NCI-H1092 (cell line): ENCODE data around the gene TSPAN4.

Experiments
- DNase-seq: peaks from one replicate; lab custom pipeline; 2025; lab: John Stamatoyannopoulos, UW

Gene TSPAN4

DNA sequence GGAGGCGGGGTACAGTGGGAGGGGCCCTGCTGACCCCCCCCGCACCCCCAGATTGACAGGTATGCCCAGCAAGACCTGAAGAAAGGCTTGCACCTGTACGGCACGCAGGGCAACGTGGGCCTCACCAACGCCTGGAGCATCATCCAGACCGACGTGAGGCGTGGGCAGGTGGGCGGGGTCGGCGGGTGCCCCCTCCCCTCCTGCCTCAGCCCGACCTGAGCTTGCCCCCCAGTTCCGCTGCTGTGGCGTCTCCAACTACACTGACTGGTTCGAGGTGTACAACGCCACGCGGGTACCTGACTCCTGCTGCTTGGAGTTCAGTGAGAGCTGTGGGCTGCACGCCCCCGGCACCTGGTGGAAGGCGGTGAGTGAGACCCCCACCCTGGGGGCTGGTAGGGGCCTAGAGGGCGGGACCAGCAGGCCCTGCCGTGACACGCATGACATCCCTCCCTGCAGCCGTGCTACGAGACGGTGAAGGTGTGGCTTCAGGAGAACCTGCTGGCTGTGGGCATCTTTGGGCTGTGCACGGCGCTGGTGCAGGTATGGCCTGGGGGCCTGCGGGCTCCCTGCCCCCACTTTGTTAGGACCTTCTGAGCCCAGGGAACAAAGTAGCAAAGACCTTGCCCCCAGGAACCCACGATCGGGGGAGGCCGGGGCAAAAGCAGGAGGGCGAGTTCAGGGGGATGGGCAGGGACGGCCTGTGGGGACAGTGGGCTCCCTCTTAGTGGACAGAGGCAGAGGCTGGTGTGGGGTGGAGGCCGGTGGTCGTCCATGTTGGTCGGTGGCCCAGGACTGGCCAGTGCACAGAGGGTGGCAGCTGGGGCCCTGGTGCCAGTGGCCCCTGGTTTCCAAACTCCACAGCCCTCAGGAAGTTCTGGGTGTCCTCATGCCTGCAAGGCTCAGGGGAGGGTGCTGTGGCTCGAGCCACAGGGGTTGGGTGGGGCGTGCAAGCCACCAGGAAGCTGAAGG, 23.1 kb downstream of the TSPAN4 start:
- DNase-seq, result no peak

DNA sequence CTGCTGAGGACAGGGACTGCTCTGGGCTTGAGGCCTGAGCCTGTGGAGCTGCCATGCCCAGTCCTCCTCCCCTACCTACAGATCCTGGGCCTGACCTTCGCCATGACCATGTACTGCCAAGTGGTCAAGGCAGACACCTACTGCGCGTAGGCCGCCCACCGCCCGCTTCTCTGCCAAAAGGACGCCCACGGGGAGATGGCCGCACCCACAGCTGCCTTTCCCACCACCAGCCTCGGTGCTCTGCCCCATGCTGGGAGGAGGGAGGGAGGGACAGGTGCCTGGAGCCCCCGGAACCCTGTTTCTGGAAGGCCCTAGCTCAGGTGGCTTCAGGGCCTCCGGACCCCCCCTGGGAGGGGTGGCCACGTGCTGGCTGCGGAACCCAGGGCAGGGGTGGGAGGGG, 23.8 kb downstream of the TSPAN4 start:
- no peak for DNase-seq

- DNase-seq, result no peak
Observed at GRCh38 chr11:867856-868358, 25.3 kb downstream of the TSPAN4 start.

DNA sequence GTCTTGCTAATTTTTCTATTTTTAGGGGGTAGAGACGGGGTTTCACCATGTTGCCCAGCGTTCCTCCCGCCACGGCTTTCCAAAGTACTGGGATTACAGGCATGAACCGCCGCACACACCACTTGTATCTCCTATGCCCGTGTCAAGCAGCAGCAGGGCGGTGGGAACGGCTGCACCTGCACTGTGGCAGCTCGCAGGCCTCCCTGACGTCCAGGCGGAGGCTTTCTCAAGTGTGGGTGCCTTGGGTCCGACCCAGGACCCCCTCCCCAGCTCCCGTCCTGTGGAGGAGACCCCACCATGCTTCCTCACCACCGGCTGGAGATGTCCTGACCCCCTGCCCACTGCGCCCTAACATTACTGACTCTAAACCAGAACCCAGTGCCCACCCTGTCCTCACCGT, 25.7 kb downstream of the TSPAN4 start:
- DNase-seq, result no peak

DNA sequence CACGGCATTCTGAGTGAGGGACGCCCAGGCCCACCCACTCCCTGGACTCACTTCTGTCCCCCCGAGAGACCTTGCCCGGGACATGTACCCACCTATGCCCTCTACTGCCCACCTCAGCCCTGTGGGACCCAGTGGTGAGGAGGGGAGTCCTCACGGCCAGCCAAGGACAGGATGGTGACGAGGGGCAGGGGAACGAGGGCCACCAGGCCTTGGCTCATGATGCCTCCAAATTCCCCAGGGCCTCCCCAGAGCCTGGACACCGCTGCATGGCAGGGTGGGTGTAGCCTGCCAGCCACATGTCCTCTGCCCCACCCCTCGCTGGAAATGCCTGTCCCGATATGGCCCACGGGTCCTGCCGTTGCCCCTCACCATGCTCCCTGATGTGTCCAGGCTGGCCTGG, 26.1 kb downstream of the TSPAN4 start:
- no peak for DNase-seq

GRCh38 chr11:869399-870126, 26.9 kb downstream of the TSPAN4 start:
- DNase-seq, result no peak

- no peak for DNase-seq
Observed at GRCh38 chr11:870127-870413, 27.4 kb downstream of the TSPAN4 start.

DNA sequence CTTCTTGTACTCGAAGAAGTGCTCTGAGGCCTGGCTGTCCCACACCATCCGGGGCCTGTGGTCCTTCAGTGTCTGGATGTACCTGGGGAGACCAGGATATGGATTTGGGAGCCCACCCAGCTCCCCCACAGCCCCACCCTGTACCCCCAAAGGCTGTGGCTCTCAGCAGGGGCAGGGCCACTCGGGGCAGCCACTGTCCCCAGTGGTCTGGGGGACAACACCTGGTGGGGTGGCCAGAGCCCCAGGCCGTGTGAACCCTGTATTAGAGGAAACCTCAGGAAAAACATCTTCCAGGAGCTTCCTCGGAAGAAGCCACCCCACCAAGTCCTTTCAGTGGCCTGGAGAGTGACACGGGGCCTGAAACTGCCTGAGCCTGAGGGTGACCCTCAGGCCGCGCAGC, 27.8 kb downstream of the TSPAN4 start:
- no peak for DNase-seq

GRCh38 chr11:871472-871871, 28.8 kb downstream of the TSPAN4 start:
- no peak for DNase-seq

DNA sequence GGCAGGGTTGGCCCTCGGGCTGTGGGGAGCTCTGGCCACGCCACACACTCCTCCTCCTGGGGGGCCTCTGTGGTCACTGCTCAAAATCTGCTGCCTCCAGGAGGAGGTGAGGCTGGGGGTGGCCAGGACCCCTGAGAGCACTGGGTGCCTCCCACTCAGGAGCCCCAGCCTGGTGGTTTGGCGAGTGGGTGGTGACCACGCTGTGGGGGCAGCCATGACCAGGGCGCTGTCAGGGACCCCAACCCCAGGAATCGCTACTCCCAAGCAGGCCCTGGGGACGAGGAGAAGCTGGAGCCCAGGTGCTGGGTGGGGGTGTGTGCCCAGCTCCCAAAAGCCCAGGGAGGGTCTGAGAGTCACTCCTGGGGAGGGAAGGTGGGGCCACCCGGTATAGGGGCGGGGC, 30.1 kb downstream of the TSPAN4 start:
- DNase-seq, result no peak

DNA sequence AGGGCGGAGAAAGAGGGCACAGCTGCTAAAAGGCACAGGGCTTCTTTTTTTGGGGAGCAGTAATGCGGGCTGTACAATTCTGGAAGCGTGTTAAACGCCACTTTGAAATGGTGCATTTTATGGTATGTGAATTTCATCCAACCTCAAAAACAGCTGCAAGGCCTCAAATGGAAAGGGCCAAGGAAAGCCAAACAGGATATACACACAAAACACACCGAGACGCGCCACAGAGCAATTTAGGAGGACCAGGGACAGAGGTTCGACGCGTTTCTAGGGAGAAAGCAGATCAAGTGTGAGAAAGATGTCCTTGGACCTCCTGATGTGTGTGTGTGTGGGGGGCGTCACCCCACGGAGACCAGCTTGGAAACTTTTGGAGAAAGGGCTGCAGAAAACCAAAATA, 31.1 kb downstream of the TSPAN4 start:
- no peak for DNase-seq

DNA sequence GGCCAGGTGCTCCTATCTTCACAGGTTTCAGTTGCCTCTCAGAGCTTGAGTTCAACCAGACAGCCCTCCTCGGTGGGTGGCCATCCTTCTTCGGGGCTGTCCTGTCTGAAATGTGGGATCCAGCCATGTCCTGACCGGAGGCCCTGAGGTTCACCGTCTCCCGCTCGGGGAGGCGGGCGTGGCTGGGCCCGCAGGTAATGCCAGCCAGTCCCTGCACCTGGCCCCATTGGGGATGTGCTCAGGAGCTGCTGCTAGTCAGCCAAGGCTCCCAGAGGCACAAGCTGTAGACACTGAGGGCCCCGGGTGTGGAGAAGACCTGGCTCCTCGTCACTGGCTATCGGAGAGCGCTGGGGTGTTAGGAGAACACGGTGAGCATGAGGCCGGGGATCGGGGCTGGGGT, 32.6 kb downstream of the TSPAN4 start:
- DNase-seq, result no peak

DNA sequence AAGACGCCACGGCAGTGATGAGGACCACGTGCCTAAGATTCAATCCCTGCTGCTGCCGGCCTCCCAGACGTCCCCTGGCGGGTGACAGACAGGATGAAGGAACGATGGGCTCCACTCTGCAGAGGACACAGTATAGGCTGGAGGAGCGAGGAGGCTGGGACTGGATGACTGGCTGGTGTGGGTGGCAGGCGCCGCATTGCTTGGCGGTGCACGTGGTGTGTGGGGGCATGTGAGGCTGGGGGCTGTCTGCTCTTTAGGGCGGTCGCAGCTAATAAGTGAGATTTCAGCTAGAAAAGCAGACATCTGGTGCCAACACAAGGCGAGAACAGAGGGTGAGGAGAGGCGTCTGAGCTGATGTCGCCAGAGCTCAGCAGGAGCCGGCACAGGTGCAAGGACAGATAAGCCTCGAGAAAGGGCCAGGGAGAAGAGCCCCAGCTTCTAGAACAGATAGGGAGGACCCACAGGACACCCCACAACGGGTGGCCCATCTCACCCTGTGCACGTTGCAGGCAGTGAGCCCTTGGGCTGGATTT, 33.2 kb downstream of the TSPAN4 start:
- DNase-seq, result no peak

DNA sequence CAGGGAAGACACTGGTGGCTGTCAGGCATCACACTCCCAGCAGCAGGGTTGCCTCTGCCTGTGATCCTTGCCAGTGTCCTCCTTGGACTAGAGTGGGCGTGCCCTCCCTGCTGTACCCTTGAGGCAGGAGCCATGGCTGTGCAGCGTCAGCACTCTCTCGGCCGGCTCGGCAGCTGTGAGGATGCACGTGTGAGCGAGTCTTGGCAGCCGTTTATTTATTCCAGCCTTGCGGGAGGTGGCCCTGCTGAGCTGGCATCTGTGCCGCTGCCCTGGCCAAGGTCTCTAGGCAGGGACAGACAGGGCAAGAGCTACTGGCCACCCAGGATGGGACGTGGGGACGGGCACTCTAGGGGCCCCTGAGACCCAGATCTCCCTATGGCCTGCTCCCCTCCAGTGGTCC, 33.9 kb downstream of the TSPAN4 start:
- DNase-seq, result peak; percentile 45

DNA sequence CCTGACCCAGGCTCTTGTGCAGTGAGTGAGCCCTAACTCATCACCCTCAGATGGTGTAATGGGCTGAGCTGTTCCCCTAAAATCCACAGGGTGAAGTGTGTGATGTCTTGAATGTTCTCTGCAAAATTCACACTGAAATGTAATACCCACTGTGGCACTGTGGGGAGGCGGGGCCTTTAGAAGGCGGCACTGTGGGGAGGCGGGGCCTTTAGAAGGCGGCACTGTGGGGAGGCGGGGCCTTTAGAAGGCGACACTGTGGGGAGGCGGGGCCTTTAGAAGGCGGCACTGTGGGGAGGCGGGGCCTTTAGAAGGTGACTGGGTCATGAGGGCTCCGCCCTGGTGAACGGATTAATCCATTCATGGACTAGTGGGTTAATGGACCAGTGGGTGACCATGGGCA, 34.9 kb downstream of the TSPAN4 start:
- DNase-seq, result no peak

DNA sequence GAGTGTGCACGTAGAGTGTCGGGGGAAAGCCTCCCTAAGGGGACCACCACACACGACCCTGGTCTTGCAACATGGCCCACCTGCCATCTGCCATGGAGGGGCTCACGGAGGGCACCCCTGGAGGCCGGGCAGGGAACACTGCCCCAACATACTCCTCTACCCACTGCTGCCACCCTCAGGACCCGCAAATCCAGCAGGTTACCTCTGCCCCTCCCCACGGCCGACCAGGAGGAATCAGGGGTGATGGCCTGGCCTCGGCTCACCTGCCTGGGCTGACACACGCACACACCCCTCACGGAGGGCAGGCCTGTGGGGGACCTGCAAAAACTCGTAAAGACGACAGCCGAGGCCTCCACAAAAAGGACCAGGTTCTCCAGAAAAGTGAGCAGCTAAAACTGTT, 37.8 kb downstream of the TSPAN4 start:
- DNase-seq, result no peak

- DNase-seq, result no peak
Observed at GRCh38 chr11:882596-882995, 39.9 kb downstream of the TSPAN4 start.

- DNase-seq, result no peak
Observed at GRCh38 chr11:883527-883926, 40.9 kb downstream of the TSPAN4 start.

DNA sequence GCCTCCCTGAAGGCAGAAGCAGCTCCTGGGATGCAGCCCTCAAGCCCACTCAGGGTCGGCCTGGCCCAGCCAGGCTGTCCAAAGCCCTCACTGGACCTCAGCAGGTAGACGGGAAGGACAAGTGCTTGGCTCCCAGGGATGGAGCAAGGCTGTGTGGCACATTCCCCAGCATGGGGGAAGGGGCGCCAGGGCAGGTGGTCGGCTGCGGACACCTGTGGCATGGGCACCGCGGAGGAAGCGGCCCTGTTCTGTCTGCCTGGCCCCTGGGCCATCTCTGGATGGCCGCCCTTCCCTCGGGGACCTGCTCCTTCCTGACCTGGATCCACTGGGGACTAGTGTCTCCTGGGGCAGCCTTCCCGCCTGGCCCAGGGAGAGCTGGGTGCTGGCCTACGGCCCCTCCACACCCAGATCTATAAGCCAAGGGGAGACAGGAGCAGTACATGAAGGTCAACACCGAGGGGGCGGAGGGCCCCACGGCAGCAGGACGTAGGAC, 42.0 kb downstream of the TSPAN4 start:
- no peak for DNase-seq

DNA sequence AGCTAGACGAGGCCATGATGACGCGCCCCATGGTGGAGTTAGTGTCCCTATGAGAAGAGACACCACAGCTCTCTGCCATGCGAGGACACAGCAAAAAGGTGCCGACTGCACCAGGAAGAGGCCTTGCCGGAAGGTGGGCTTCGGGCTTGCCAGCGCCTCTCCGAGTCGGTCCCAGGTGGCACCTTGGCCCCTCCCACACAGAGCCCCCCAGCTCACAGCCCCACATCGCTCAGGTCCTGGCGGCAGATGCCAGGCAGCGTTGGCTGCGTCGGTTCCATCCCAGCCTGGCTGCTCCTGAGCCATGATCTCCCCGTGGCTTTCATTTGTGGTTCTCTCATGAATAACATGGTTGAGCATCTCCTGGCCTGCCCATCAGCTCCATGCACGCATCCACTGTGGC, 43.9 kb downstream of the TSPAN4 start:
- DNase-seq, result no peak

DNA sequence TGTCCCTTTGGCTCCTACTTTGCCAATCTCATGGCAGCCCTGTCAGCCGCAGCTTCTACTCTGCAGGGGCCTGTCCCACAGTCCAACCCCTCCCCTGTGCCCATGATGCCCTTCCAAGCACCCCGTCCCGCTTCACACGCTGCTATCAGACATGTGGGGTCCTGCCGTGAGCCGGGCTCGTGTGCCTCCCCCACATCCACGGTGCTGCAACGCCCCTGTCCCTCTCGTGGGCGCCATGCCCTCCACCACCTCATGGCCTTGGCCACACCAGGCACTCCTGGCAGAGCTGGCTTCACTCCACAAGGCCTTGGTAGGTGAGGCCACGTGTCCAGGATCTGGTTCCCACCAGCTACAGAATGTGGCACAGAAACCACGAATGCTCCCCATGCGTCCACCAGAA, 44.9 kb downstream of the TSPAN4 start:
- DNase-seq, result no peak

- DNase-seq, result no peak
Observed at GRCh38 chr11:888310-889212, 45.9 kb downstream of the TSPAN4 start.
